A549 (cell line): ENCODE results near the gene OR13A1. TPM values are rescaled to one million over a fixed set of nuclear protein-coding genes. Genes with fewer than 3 reads are reported as not detected.
"Not testable (repeated sequence)": the region's sequence is repeated elsewhere in the genome, so short reads cannot be mapped to it uniquely, and the experiment has no call there.

ENCODE experiments used
- ATAC-seq, 2 experiments: fragments of 200-7000 bp in 1 of 2; fragments of >200 bp in 1 of 2; cut with Nextera tagmentation in 1 of 2; cut with Tn5 transposase in 1 of 2; 3 replicates each; pipeline versions ENCODE4 v1.8.0 to v1.9.1; 2018 to 2020; ENCODE audit warnings: mild to moderate bottlenecking in 1 of 2, moderate library complexity in 1 of 2
- CTCF ChIA-PET: fragments of 300-600 bp; sonication (Branson Sonifier 250); formaldehyde crosslinking; extraction: SDS; loops from one replicate; lab custom pipeline; 2021; ENCODE audit warnings: antibody characterized with exemption, inconsistent platforms; lab: Yijun Ruan, JAX
- POLR2A ChIA-PET: fragments of 350-600 bp; formaldehyde crosslinking; extraction: SDS; loops from one replicate; lab custom pipeline; 2021; ENCODE audit warnings: antibody characterized with exemption, inconsistent platforms; lab: Yijun Ruan, JAX
- DNase-seq, 2 experiments: peaks; one replicate each; pipeline versions ENCODE4 v3.0.0 to v3.0.0-alpha.2; 2011 to 2016; ENCODE audit warnings: low read depth in 1 of 2, low spot score in 1 of 2
- FAIRE-seq: peaks from 2 replicates; lab custom pipeline; 2011; peaks lifted over from hg19 to GRCh38; lab: Jason Lieb, UNC
- H3K27ac ChIP-seq, 2 experiments: fragments of >200 bp; sonication (Bioruptor Twin); formaldehyde crosslinking; 3 replicates each; pipeline ENCODE4 v1.5.1; 2016 to 2017
- H3K4me1 ChIP-seq: fragments of >200 bp; sonication (Bioruptor Twin); formaldehyde crosslinking; 3 replicates; pipeline ENCODE4 v1.6.1; 2016
- H3K4me2 ChIP-seq: fragments of >200 bp; sonication (Bioruptor Twin); formaldehyde crosslinking; 3 replicates; pipeline ENCODE4 v1.6.1; 2016
- H3K4me3 ChIP-seq: fragments of >200 bp; sonication (Bioruptor Twin); formaldehyde crosslinking; 3 replicates; pipeline ENCODE4 v1.5.1; 2016
- H3K9me3 ChIP-seq: fragments of >200 bp; sonication (Bioruptor Twin); formaldehyde crosslinking; 3 replicates; pipeline ENCODE4 v1.6.1; 2016
- ATOH8 ChIP-seq: fragments of 250-450 bp; sonication (Bioruptor Pico); IDR thresholded peaks from 2 replicates; pipeline ENCODE4 v1.5.0; 2020; ENCODE audit warnings: low read depth, mild to moderate bottlenecking, moderate library complexity
- BHLHE40 ChIP-seq: IDR thresholded peaks from 2 replicates; pipeline ENCODE4 v1.6.1; 2012; ENCODE audit warnings: low read depth, low read length, inconsistent platforms
- CBX8 ChIP-seq: fragments of 200-600 bp; sonication (generic); IDR thresholded peaks from 2 replicates; pipeline ENCODE4 v1.6.1; 2016
- CEBPB ChIP-seq, 2 experiments: fragments of >200 bp in 1 of 2; sonication (Bioruptor Twin) in 1 of 2; formaldehyde crosslinking in 1 of 2; IDR thresholded peaks; 2 replicates each; pipeline ENCODE4 v1.6.1; 2012 to 2016
- CHD2 ChIP-seq: fragments of 150-350 bp; IDR thresholded peaks from 2 replicates; pipeline ENCODE4 v1.6.1; 2014; ENCODE audit warnings: low read length; ENCODE audit not compliant: partially characterized antibody
- CHD4 ChIP-seq: fragments of 200-600 bp; sonication (generic); IDR thresholded peaks from 2 replicates; pipeline ENCODE4 v1.6.1; 2016; ENCODE audit warnings: antibody characterized with exemption, mild to moderate bottlenecking, borderline replicate concordance
- E2F6 ChIP-seq: IDR thresholded peaks from 2 replicates; pipeline ENCODE4 v1.6.1; 2012; ENCODE audit warnings: low read depth, borderline replicate concordance
- EHF ChIP-seq: fragments of 250-450 bp; sonication (Bioruptor Pico); IDR thresholded peaks from 2 replicates; pipeline ENCODE4 v1.5.0; 2020; ENCODE audit warnings: mild to moderate bottlenecking
- EHMT2 ChIP-seq: fragments of 200-600 bp; sonication (generic); IDR thresholded peaks from 2 replicates; pipeline ENCODE4 v1.6.1; 2016; ENCODE audit warnings: antibody characterized with exemption, low read depth, mild to moderate bottlenecking, moderate library complexity
- ESRRA ChIP-seq: fragments of 150-350 bp; IDR thresholded peaks from 2 replicates; pipeline ENCODE4 v1.6.1; 2014; ENCODE audit warnings: mild to moderate bottlenecking, low read length, borderline replicate concordance
- FOSB ChIP-seq: fragments of 250-450 bp; sonication (Bioruptor Pico); IDR thresholded peaks from 2 replicates; pipeline ENCODE4 v1.5.0; 2020; ENCODE audit warnings: mild to moderate bottlenecking, moderate library complexity
- FOXS1 ChIP-seq: fragments of 250-450 bp; sonication (Bioruptor Pico); IDR thresholded peaks from 2 replicates; pipeline ENCODE4 v1.5.0; 2020; ENCODE audit warnings: mild to moderate bottlenecking, moderate library complexity
- GATA3 ChIP-seq: IDR thresholded peaks from 2 replicates; pipeline ENCODE4 v1.6.1; 2012; ENCODE audit warnings: borderline replicate concordance
- HES2 ChIP-seq: fragments of >200 bp; sonication (Bioruptor Twin); formaldehyde crosslinking; IDR thresholded peaks from 2 replicates; pipeline ENCODE4 v1.6.1; 2016
- HEYL ChIP-seq: fragments of 250-450 bp; sonication (Bioruptor Pico); IDR thresholded peaks from 2 replicates; pipeline ENCODE4 v1.8.0; 2021; ENCODE audit warnings: mild to moderate bottlenecking, moderate library complexity
- HOXB5 ChIP-seq: fragments of 250-450 bp; sonication (Bioruptor Pico); IDR thresholded peaks from 2 replicates; pipeline ENCODE4 v1.5.0; 2020; ENCODE audit warnings: mild to moderate bottlenecking, moderate library complexity
- MAX ChIP-seq: IDR thresholded peaks from 2 replicates; pipeline ENCODE4 v1.6.1; 2012
- NFE2L2 ChIP-seq: fragments of 150-350 bp; conservative IDR thresholded peaks from 2 replicates; pipeline ENCODE4 v1.6.1; 2014; ENCODE audit warnings: low read length
- NR3C1 ChIP-seq: fragments of >200 bp; sonication (Bioruptor Twin); formaldehyde crosslinking; IDR thresholded peaks from 3 replicates; pipeline ENCODE4 v1.6.1; 2017
- POLR2A ChIP-seq: IDR thresholded peaks from 2 replicates; pipeline ENCODE4 v1.6.1; 2012; ENCODE audit warnings: mild to moderate bottlenecking, low read length
- POLR2AphosphoS2 ChIP-seq: conservative IDR thresholded peaks from 2 replicates; pipeline ENCODE4 v1.6.1; 2012; ENCODE audit warnings: low read length, improper control_type of control experiment, inconsistent platforms
- RAD21 ChIP-seq, 2 experiments: fragments of >200 bp in 1 of 2; sonication (Bioruptor Twin) in 1 of 2; formaldehyde crosslinking in 1 of 2; IDR thresholded peaks in 1 of 2; conservative IDR thresholded peaks in 1 of 2; 2 replicates in 1 of 2; 3 replicates in 1 of 2; pipeline ENCODE4 v1.6.1; 2012 to 2018; ENCODE audit warnings: inconsistent platforms in 1 of 2
- RCOR1 ChIP-seq: fragments of 150-350 bp; IDR thresholded peaks from 2 replicates; pipeline ENCODE4 v1.6.1; 2014; ENCODE audit warnings: antibody characterized with exemption, low read length, low read depth
- REST ChIP-seq: fragments of 200-600 bp; sonication (generic); IDR thresholded peaks from 2 replicates; pipeline ENCODE4 v1.6.1; 2016; ENCODE audit warnings: antibody characterized with exemption, mild to moderate bottlenecking, moderate library complexity
- RNF2 ChIP-seq: fragments of 200-600 bp; sonication (generic); IDR thresholded peaks from 2 replicates; pipeline ENCODE4 v1.6.1; 2016; ENCODE audit warnings: low read depth, mild to moderate bottlenecking, antibody characterized with exemption, moderate library complexity, borderline replicate concordance
- SREBF2 ChIP-seq: fragments of 450-650 bp; IDR thresholded peaks from 2 replicates; pipeline ENCODE4 v1.6.1; 2014; ENCODE audit warnings: mild to moderate bottlenecking, moderate library complexity
- TP53 ChIP-seq: fragments of 250-450 bp; sonication (Bioruptor Pico); IDR thresholded peaks from 2 replicates; pipeline ENCODE4 v1.5.0; 2021; ENCODE audit warnings: mild to moderate bottlenecking, moderate library complexity
- ZNF302 ChIP-seq: fragments of 250-450 bp; sonication (Bioruptor Pico); IDR thresholded peaks from 2 replicates; pipeline ENCODE4 v1.9.0; 2021; ENCODE audit warnings: inconsistent platforms, mild to moderate bottlenecking, moderate library complexity
- WGBS: methylation state at CpG from one replicate; pipeline ENCODE4 v1.1.6; 2017; ENCODE audit errors: missing lambda C conversion rate; 5-methylcytosine and 5-hydroxymethylcytosine counted together
- polyA plus RNA-seq, 4 experiments: library from polyadenylated mRNA; depleted of rRNA in 3 of 4; stranded (reverse); fragments of >200 nt; fragmentation: RNase III in 1 of 4; extraction: RNeasy Plus Mini Kit Qiagen cat#74134 plus additional on column Dnase treatment in 1 of 4; gene quantifications; 2 replicates in 3 of 4; 3 replicates in 1 of 4; pipeline ENCODE4 v1.2.3, GENCODE V29; 2011 to 2017

Gene OR13A1
- polyA plus RNA-seq, 2 of the 4 experiments (the other 2 are of a cell fraction), result 0.04 TPM; not detected in 1

- H3K4me1 ChIP-seq, ATAC-seq, H3K27ac ChIP-seq, H3K4me2 ChIP-seq, H3K9me3 ChIP-seq, POLR2A ChIA-PET, H3K4me3 ChIP-seq, DNase-seq, CTCF ChIA-PET, FAIRE-seq: not testable (repeated sequence)
- WGBS, result 0% methylated on average over 2 of the region's 2 CpGs
These were observed 47.6 kb downstream of the OR13A1 start for GRCh38 chr10:45267777-45268176.

- WGBS, result 0% methylated on average over 3 of the region's 4 CpGs
- ATAC-seq, result no peak
- POLR2A ChIA-PET, result no interaction called here
These were observed 49.4 kb downstream of the OR13A1 start for GRCh38 chr10:45265996-45266395.

GRCh38 chr10:45261946-45262345, 53.5 kb downstream of the OR13A1 start:
- no peak for DNase-seq
- 0% methylated on average over 2 of the region's 2 CpGs for WGBS
- ChIA-PET CTCF (interaction anchor here (1.3 kb wide), 1 partner anchor 14 kb away, joined by 4 read pairs; no protein-coding TSS in a partner anchor), POLR2A (no interaction called here)
- Histone ChIP-seq H3K27ac (no peak overlapping the region), H3K4me2 (no peak overlapping the region), H3K4me3 (no peak overlapping the region), H3K9me3 (no peaks in the 10 kb centered on the region), H3K4me1 (no peaks in the 10 kb centered on the region)
- FAIRE-seq, result no peak
- TF ChIP-seq CBX8 (no peak), RAD21 (conservative IDR thresholded peaks at IDR 0.05 in 1 of 2, IDR thresholded peaks at IDR 0.05 in 1 of 2) (no peak), POLR2A (no peak), E2F6 (no peak), TP53 (CRISPR knock-in tag) (no peak), HES2 (no peak), RNF2 (no peak), HEYL (CRISPR knock-in tag) (no peak), EHMT2 (no peak), EHF (CRISPR knock-in tag) (no peak), GATA3 (no peak)
- ATAC-seq, result no peak

More at GRCh38 chr10:45265996-45266395, 49.4 kb downstream of the OR13A1 start:
- Histone ChIP-seq H3K4me3 (no peak overlapping the region), H3K27ac (no peak overlapping the region), H3K9me3 (no peaks in the 10 kb centered on the region), H3K4me2 (no peak overlapping the region), H3K4me1 (no peaks in the 10 kb centered on the region)
- TF ChIP-seq CHD4 (no peak), HOXB5 (CRISPR knock-in tag) (no peak), ESRRA (no peak), ZNF302 (no peak), REST (no peak), POLR2AphosphoS2 (no peak), CBX8 (no peak), CEBPB (IDR thresholded peaks at IDR 0.05) (no peak), BHLHE40 (no peak), SREBF2 (no peak), FOSB (no peak), HES2 (no peak), MAX (no peak), CHD2 (no peak), RCOR1 (no peak), EHF (CRISPR knock-in tag) (no peak), NR3C1 (no peak), FOXS1 (CRISPR knock-in tag) (no peak), ATOH8 (CRISPR knock-in tag) (no peak), NFE2L2 (no peak)
- DNase-seq (no peak), FAIRE-seq (no peak)
- CTCF ChIA-PET, result interaction anchor here (1.2 to 1.6 kb wide), 3 partner anchors 12 to 27 kb away, joined by 3 to 6 read pairs (median 3); no protein-coding TSS in a partner anchor
